PFSK-1 (cell line): ENCODE data around the gene BCAS3.

Experiments
- FOXP2 ChIP-seq: optimal IDR thresholded peaks from 2 replicates; pipeline ENCODE3; 2011; ENCODE audit warnings: borderline replicate concordance, control low read depth, inconsistent platforms; ENCODE audit not compliant: insufficient read depth; ENCODE audit errors: extremely low read length, extremely low read depth
- POLR2AphosphoS5 ChIP-seq: IDR thresholded peaks from 2 replicates; pipeline ENCODE4 v1.6.1; 2012; ENCODE audit warnings: low read depth, mild to moderate bottlenecking, control low read depth, low read length, moderate library complexity
- REST ChIP-seq, 2 experiments: IDR thresholded peaks; 2 replicates each; pipeline versions ENCODE4 v1.6.1 to v1.8.0; 2011 to 2012; ENCODE audit warnings: low read depth in 2 of 2, low read length in 2 of 2, control low read depth in 1 of 2, inconsistent platforms in 1 of 2, mild to moderate bottlenecking in 1 of 2, moderate library complexity in 1 of 2; ENCODE audit not compliant: insufficient read depth in 1 of 2
- SIN3A ChIP-seq: IDR thresholded peaks from 2 replicates; pipeline ENCODE4 v1.6.1; 2012; ENCODE audit warnings: mild to moderate bottlenecking, low read length, moderate library complexity, borderline replicate concordance; ENCODE audit not compliant: insufficient read depth
- TAF1 ChIP-seq: IDR thresholded peaks from 2 replicates; pipeline ENCODE4 v1.6.1; 2012; ENCODE audit warnings: low read length, control low read depth, borderline replicate concordance; ENCODE audit not compliant: insufficient read depth

- TF ChIP-seq POLR2AphosphoS5 (no peak), REST (IDR thresholded peaks at IDR 0.05; ENCODE audit: insufficient read depth in 1 of 2, low read depth in 2 of 2, low read length in 2 of 2) (no peak), SIN3A (no peak), TAF1 (no peak), FOXP2 (no peak)
These were observed 655.5 kb downstream of the BCAS3 start for GRCh38 chr17:61333136-61333535.
